GM19467 (cell line): Measurements from ENCODE around the gene C8G.

Source experiments
- ATAC-seq: cut with Tn5 transposase; IDR thresholded peaks from one replicate; pipeline ENCODE4 v1.9.1; 2021; ENCODE audit warnings: mild to moderate bottlenecking, moderate library complexity; ENCODE audit not compliant: unreplicated experiment

Gene C8G

DNA sequence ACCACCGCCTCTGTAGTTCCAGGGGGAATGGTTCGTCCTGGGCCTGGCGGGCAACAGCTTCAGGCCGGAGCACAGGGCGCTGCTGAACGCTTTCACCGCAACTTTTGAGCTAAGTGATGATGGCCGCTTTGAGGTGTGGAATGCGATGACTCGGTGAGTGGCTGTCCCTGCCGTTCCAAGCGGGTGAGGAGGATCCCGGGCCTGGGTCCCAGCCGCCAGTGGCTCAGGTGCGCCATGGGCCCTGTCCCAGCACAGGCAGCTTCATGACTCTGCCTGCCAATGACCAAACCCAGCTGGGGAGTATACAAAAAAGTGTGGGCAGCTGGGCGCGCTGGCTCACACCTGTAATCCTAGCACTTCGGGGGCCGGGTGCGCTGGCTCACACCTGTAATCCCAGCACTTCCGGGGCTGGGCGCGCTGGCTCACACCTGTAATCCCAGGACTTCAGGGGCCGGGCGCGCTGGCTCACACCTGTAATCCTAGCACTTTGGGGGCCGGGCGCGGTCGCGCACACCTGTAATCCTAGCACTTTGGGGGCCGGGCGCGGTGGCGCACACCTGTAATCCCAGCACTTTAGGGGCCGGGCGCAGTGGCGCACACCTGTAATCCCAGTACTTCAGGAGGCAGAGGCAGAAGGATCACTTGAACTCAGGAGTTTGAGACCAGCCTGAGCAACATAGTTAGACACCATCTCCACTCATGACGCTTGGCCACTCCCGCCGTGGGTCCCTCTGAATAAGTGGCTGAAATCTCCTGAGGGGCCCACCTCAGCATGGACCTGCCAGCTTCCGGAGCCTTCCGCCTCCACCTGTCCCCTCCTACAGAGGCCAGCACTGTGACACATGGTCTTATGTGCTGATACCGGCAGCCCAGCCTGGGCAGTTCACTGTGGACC, 8.1 kb downstream of the C8G start:
- no peak for ATAC-seq

DNA sequence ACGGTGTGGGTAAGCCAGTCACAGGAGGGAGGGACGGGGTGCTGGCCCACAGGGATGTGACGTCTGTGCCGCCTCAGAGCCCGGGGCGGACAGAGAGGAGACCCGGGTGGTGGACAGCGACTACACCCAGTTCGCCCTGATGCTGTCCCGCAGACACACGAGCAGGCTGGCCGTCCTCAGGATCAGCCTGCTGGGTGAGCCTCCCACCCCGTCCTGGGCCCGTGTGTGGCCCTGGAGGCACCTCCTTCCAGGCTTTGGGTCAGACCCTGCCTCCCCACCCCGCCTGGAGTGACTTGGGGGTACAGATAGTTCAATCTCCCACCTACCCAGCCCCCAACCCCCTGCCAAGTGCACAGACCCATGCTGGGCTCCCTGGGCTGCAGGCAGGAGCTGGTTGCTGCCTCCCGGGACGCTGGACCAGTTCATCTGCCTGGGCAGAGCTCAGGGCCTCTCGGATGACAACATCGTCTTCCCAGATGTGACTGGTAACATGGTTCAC, 8.8 kb downstream of the C8G start:
- ATAC-seq = no peak

DNA sequence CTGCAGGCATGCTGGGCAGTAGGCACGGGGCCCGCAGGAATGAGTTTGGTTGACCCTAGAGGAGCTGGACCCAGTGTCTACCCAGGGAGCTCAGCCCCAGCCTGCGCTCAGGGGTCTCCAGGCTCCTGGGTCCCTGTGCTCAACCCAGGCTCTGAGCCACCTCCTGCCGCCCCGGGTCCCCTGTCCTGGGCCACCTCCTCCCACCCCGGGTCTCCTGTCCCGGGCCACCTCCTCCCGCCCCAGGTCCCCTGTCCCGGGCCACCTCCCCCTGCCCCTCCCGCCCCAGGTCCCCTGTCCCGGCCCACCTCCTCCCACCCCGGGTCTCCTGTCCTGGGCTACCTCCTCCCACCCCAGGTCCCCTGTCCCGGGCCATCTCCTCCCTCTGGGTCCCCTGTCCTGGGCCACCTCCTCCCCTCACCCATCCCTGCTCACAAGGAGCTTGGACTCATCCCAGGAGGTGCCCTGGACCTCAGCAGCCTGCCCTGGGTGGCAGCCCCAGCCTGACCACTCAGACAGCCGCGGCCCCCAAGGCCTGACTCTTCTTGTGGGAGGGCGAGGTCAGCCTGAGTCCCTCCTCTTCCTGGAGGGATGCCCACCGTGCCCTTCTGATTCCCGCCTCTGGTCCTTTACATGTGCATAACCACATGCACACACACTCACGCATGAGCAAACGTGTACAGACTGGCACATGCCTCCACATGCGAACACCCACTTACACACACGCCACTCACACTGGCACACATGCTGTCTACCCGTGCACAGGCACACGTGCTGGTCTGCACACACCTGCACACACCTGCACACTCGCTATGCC, 9.4 kb downstream of the C8G start:
- no peak for ATAC-seq

DNA sequence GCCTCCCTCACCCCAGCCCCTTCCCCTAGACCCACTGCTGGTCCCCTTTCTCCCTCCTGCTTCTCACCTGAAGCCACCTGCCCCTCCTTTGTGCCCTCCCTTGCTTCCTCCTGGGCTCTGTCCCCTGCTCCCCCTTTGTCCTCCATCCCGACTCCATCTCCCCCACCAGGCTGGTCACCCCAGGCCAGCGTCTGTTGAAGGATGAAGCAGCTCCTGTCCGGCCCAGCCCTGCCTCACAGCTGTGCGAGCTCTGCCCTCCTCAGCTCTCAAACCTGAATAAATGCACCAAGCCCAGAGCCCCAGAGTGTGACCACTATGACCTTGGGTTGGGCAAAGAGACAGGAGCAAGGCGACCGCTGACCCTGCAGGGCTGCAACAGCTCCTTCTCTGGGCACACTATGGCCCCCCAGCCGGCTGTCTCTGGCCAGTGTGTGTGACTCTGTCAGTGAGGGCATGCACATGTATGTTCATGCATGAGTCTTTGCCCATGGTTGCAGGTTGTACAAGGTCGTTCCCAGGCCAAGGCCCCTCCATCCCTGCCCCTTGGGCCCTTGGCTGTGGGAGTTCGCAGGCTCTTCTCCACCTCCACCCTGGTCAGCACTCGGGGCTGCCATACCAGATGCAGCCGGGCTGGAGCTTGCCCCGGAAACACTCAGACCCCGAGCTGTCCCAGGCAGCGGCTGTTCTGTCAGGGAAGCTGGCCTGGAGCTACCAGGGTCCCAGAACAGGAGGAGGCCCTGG, 10.3 kb downstream of the C8G start:
- ATAC-seq = no peak

DNA sequence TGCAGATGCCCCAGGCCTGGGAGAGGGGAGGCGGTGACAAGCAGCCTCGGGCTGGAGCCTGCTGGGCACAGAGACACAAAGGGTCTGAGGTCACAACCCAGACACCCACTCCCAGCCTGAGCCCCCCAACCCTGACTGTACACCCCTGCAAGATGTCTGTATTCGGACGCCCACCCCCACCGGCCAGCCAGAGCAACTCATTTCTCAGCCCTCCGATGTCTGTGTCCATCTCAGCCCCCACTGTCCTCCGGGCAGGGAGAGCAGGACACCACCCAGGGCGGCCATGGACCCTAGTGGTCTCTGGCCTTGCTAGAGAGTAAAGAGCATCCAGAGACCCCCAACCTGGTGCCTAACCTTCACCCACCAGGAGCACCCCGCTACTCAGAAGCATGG, 10.9 kb downstream of the C8G start:
- no peak for ATAC-seq

DNA sequence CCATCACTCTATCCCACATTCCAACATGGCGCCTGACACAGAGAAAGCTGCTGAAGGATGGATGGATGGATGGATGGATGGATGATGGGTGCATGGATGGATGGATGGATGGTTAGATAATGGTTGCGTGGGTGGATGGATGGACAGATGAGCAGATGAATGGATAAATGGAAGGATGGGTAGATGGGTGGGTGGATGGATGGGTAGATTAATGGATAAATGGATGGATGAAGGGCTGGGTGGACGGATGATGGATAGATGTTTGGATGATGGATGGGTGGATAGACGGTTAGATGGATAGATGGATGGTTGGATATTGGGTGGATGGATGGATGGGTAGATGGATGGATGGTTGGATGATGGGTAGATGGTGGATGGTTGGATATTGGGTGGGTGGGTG, 11.6 kb downstream of the C8G start:
- ATAC-seq = no peak

DNA sequence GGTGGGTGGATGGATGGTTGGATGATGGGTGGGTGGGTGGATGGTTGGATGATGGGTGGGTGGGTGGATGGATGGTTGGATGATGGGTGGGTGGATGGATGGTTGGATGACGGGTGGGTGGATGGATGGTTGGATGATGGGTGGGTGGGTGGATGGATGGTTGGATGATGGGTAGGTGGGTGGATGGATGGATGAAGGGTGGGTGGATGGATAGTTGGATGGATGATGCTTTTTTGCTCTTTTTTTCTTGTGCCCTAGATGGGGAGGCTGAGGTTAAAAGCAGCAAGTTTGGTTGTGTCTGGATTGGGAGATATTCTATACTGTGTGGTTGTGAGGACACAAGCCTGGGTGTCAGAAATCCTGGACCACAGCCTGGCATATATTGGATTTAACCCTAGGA, 12.4 kb downstream of the C8G start:
- no peak for ATAC-seq

DNA sequence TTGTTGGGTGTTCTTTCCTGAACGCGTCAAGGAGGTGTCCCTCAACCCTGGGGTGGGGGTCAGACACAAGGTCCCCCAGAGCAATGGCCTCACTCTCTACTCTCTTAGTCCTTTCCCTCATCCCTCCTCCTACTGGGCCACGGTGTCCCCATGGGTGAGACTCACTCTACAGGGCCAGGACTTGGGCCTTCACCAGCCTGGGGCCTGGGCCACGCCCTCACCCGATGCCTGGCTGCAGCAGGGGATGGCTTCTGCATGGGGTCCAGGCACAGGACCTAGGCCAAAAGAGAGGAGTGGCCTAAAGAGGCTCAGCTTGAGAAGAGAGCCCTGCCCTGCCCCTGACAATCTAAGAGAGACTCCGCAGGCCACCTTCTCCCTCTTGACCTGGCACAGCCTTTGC, 12.9 kb downstream of the C8G start:
- ATAC-seq = no peak

DNA sequence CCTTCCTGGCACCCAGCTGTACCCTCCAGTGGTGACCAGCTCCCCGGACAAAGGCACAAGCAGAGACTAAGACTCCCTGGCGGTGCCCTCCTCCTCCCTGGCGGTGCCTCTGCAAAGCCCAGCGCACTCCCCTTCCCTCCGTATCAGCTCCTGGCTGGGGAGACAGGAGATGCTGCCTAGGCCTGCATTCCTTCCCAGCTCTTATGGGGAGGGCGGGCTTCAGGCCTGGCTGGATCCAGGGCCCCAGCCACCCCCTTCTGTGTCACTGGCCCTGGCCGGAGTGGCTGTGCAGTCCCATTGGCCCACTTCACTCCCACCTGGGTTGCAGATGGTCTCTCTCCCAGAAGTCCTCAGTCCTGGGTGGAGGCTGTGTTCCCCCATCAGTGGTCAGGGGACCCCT, 13.4 kb downstream of the C8G start:
- ATAC-seq = no peak

DNA sequence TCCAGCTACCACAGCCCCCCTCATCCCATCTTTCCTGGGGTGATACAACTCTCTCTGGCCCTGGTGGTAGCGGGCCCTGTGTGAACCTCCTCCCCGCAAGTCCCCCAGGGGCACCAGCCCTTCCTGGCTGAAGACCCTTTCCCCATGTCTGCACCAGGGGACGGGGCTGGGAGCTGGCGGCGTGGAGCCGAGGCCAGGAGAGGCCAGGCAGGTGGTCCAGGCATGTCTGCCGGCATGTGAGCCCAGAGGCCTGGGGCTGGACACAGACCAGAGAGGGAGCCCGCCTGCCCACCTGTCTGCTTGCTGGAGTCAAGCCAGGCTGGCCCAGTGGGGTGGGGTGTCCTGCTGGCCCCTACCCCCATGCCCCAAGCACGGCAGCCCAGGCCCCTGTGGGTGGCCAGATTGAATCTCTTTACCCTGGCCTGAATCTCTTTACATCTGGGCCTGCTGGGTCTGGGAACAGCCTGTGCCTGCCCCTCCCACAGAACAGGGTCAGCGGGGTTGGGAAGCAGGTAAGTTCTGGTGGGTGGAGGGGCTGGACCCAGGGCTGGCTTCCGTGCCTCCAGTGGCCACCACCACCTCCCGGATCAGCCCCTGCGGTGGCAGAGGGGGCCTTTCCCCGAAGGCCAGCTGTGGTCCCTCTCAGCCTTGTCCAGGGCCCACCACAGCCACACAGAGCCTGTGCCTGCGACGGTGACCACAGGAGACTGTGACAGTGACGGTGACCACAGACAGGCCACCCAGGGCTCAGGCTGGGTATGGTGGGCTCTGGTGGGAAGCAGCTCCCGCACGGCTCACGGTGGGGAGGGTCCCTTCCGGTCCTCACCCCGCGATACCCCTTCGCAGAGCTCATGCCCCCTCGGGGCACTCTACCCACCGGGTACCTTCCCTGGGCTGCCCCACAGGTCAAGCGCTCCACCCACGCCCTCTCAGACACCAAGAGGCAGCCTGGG, 14.1 kb downstream of the C8G start:
- no peak for ATAC-seq

DNA sequence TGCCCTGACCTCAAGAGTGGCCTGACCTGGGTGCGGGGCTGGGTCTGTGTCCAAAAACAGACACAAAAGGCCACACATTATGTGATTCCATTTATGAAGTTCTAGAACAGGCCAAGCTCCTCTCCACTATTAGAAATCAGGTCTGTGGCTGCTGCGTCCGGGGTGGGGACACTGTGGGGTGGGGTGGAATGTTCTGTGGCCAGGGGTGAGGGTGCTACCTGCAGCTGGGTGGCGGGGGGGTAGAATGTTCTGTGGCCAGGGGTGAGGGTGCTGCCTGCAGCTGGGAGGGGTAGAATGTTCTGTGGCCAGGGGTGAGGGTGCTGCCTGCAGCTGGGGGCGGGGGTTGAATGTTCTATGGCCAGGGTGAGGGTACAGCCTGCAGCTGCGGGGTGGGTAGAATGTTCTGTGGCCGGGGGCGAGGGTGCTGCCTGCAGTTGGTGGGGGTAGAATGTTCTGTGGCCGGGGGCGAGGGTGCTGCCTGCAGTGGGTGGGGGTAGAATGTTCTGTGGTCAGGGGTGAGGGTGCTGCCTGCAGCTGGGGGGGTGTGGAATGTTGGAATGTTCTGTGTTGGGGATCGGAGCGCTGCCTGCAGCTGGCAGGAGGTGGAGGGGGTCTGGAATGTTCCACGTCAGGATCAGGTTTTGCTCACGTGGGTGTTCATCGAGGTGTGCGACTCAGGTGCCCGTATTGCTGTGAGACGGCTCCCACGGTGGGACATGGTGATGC, 15.3 kb downstream of the C8G start:
- no peak for ATAC-seq

DNA sequence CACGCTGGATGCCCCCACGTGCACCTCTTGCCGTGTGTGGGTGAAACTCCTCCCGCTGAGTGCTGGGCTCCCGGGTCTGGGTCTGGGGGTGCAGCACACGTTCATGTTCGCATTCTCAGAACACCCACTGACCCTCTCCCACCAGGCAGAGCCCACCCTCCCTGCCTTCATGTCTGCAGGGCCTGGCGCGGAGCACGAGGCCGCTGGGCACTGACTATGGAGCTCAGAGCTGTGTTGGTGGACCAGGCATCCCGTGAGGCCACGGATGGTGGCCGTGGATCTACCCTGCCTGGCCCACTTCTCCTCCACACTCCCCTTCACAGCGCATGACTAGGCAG, 15.9 kb downstream of the C8G start:
- ATAC-seq = no peak

DNA sequence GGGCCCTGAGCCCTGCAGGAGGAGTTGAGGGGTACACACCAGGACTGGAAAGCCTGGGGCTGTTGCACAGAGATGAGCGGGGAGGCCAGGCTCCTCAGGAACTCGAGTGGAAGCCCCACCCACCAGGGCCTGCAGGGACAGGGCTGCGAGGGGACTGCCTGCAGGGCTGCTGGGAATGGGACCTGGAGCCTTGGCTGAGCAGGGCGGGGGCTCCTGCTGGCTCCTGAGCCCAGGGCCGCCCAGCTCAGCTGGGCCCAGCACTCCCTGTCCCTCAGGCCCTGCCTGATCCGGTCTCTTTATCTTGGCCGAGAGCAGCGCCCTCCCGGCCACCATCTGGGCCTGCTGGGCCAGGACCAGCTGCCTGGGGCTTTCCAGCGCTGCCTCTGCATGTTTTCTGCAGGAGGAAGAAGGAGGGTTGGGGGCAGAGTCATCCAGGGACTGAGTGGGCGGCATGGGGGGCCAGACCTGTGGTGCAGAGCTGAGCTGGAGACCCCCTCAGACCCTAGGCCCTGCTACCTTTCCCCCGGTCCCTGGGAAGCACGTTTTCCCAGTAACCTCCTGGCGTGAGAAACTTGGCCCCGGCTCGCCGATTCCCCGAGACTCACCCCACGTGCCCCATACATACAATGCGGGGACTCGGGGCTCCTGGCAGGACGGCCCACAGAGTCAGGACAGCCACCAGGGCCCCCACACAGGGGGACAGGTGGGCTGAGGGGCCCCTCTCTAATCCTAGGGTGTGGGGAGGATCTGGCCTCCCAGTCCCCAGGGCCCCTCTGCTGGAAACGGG, 16.4 kb downstream of the C8G start:
- ATAC-seq = no peak

DNA sequence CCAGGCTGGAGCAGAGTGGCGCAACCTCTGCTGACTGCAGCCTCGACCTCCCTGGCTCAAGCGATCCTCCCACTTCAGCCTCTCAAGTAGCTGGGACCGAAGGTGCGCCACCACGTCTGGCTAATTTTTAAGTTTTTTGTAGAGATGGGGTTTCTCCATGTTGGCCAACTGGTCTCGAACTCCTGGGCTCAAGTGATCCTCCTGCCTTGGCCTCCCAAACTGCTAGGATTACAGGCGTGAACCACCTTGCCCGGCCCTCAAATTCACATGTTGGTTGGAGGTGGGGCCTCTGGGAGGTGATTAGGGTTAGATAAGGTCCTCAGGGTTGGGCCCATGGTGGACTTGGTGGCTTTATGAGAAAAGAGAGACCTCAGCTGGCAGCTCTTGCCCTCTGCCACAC, 17.1 kb downstream of the C8G start:
- ATAC-seq = no peak

DNA sequence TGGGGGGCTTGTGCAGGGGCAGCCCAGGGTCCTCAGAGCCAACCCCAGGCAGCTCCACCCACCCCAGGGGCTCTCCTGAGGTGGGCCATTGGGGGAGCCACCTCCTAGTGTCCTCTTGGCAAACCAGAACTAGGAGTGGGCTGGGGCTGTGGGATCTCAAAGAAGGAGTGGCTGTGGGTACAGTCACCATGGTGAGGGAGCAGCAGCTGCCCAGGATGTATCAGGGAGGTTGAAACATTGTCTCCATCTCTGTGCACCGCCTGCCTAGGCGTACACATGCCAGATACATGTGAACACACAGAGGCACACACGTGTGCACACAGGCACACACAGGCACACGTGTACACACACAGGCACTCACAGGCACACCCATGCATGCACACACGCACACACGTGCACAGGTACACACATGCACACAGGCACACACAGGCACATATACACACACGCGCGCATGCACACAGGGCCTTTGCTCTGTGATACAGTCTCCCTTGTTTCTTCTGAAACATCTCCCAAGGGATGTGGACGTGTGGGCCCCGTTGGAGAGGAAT, 17.7 kb downstream of the C8G start:
- no peak for ATAC-seq

DNA sequence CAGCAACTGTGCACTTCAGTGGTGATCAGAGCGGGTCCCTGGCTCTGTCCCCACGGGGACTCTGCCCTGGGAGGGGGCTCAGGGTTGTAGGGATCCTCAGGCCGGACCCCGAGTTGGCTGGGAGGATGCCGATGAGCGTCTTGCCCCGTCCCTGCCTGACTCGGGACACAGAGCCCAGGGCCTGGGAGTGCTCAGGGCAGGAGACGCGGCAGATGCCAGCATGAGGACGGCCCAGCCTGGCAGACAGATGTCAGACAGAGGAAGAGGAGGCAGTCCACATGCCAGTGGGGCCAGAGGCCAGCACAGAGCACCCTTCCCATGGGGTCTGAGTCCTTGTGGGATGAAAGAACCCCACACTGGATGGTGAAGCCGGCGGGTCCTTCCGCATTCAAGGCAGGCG, 18.3 kb downstream of the C8G start:
- no peak for ATAC-seq

DNA sequence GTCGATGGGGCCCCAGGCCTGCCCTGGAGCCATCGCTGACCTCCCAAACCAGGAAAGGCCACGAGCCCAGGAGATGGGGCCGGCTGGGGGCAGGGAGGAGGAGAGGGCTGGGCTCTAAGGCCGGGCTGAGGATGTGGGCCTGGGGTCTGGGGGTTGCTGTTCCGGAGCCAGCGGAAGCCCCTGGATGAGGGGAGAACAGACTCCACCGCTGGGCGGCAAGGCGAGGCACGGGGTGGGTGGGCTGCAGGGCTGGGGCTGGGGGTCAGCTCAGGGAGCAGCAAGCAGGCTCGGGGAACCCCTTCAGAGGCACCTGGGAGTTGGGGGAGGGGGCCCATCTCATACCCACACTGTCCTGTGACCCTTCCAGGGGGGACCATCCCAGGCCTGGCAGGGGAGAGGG, 18.7 kb downstream of the C8G start:
- ATAC-seq = no peak

DNA sequence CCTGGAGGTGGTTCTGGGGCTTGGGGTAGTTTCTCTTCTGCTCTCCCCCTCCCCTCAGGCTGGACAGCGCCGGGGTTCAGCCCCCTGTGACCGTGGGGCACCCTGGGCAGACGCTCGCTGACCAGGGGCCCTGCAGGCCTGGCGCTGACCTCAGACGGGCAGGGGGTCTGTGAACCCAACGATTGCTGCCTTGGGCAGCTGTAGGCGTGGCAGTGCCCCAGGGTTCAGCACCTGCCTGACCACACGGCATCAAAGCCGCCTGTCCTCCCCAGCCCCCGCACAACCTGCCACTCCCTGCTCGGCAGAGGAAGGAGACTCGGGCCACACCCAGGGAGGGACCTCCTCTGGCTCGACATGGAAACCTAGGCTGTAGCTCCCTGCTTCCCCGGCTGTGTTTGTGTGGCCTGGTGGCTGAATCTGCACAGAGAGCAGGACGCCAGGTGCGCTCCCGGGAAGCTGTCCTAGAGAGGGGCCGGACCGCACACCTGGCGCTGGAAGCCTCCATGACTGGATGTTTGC, 19.2 kb downstream of the C8G start:
- ATAC-seq = no peak
